Effector memory CD8-positive, alpha-beta T cell (primary cell): Measurements from ENCODE around the gene FITM2.

Experiments used
- ATAC-seq: fragments of 150-1000 bp; cut with Tn5 transposase; replicated peaks from 2 replicates; pipeline ENCODE4 v1.10.0; 2021; ENCODE audit warnings: mild to moderate bottlenecking, moderate library complexity
- DNase-seq, 3 experiments: peaks; one replicate each; pipeline ENCODE4 v3.0.0; 2021
- H3K27ac Mint-ChIP-seq, 2 donors: one replicate each; pipeline ENCODE4 v1.8.0; 2022; ENCODE audit warnings: mild to moderate bottlenecking in 2 of 2, mixed read lengths in 2 of 2, moderate library complexity in 2 of 2
- H3K27me3 Mint-ChIP-seq, 2 donors: one replicate each; pipeline ENCODE4 v1.8.0; 2022; ENCODE audit warnings: mixed read lengths in 2 of 2
- H3K36me3 Mint-ChIP-seq: one replicate; pipeline ENCODE4 v1.8.0; 2022; ENCODE audit warnings: mild to moderate bottlenecking, moderate library complexity, mixed read lengths; ENCODE audit not compliant: insufficient read depth
- H3K4me1 Mint-ChIP-seq, 2 donors: one replicate each; pipeline ENCODE4 v1.8.0; 2022; ENCODE audit warnings: low read depth in 2 of 2, mixed read lengths in 2 of 2
- H3K4me3 Mint-ChIP-seq, 2 donors: one replicate each; pipeline ENCODE4 v1.8.0; 2022; ENCODE audit warnings: mild to moderate bottlenecking in 2 of 2, mixed read lengths in 2 of 2, moderate library complexity in 2 of 2
- H3K9me3 Mint-ChIP-seq, 2 donors: one replicate each; pipeline ENCODE4 v1.8.0; 2022; ENCODE audit warnings: mixed read lengths in 2 of 2

FITM2 gene

GRCh38 chr20:44287272-44288097, 23.5 kb downstream of the FITM2 start:
- DNase-seq (no peak), ATAC-seq (no peak)
- Mint-ChIP-seq H3K27me3 (no peaks in the 10 kb centered on the region), H3K9me3 (no peaks in the 10 kb centered on the region), H3K4me1 (peaks cover 0 to 3% of the 10 kb centered on the region in 2 donors), H3K27ac (no peak overlapping the region), H3K36me3 (no peaks in the 10 kb centered on the region), H3K4me3 (no peak overlapping the region)

- Mint-ChIP-seq H3K9me3 (no peaks in the 10 kb centered on the region), H3K27me3 (no peaks in the 10 kb centered on the region), H3K4me1 (peaks cover 3% of the 10 kb centered on the region in 2 donors), H3K4me3 (no peak overlapping the region), H3K36me3 (no peaks in the 10 kb centered on the region), H3K27ac (no peak overlapping the region)
- DNase-seq (no peak), ATAC-seq (no peak)
Observed at GRCh38 chr20:44284032-44284431, 27.0 kb downstream of the FITM2 start.

- no peaks in the 10 kb centered on the region for H3K27me3 Mint-ChIP-seq
- H3K9me3 Mint-ChIP-seq: no peaks in the 10 kb centered on the region
- no peaks in the 10 kb centered on the region for H3K36me3 Mint-ChIP-seq
- H3K4me1 Mint-ChIP-seq: peaks cover 3 to 4% of the 10 kb centered on the region in 2 donors
- no peak for ATAC-seq
- no peak overlapping the region for H3K4me3 Mint-ChIP-seq
- DNase-seq: no peak
- H3K27ac Mint-ChIP-seq: no peak overlapping the region
Observed at GRCh38 chr20:44282192-44282591, 28.8 kb downstream of the FITM2 start.

GRCh38 chr20:44280387-44280786, 30.6 kb downstream of the FITM2 start:
- H3K36me3 Mint-ChIP-seq: no peaks in the 10 kb centered on the region
- H3K4me1 Mint-ChIP-seq: peaks cover 3 to 6% of the 10 kb centered on the region in 2 donors
- no peak overlapping the region for H3K4me3 Mint-ChIP-seq
- no peak overlapping the region for H3K27ac Mint-ChIP-seq
- no peak for DNase-seq
- no peaks in the 10 kb centered on the region for H3K27me3 Mint-ChIP-seq
- no peaks in the 10 kb centered on the region for H3K9me3 Mint-ChIP-seq
- no peak for ATAC-seq

GRCh38 chr20:44279228-44279627, 31.8 kb downstream of the FITM2 start:
- DNase-seq: no peak
- Mint-ChIP-seq H3K27me3 (no peaks in the 10 kb centered on the region), H3K9me3 (no peaks in the 10 kb centered on the region), H3K36me3 (no peaks in the 10 kb centered on the region), H3K27ac (no peak overlapping the region), H3K4me3 (no peak overlapping the region), H3K4me1 (peaks cover 3 to 6% of the 10 kb centered on the region in 2 donors)
- ATAC-seq: no peak

GRCh38 chr20:44274303-44275017, 36.5 kb downstream of the FITM2 start:
- no peak overlapping the region for H3K4me3 Mint-ChIP-seq
- DNase-seq: no peak
- peaks cover 0 to 3% of the 10 kb centered on the region in 2 donors for H3K4me1 Mint-ChIP-seq
- no peaks in the 10 kb centered on the region for H3K9me3 Mint-ChIP-seq
- H3K36me3 Mint-ChIP-seq: no peaks in the 10 kb centered on the region
- H3K27ac Mint-ChIP-seq: no peak overlapping the region
- H3K27me3 Mint-ChIP-seq: no peaks in the 10 kb centered on the region
- ATAC-seq: no peak

- no peaks in the 10 kb centered on the region for H3K9me3 Mint-ChIP-seq
Observed at GRCh38 chr20:44273231-44274215, 37.5 kb downstream of the FITM2 start.

GRCh38 chr20:44271915-44272663, 38.9 kb downstream of the FITM2 start:
- no peak overlapping the region for H3K27ac Mint-ChIP-seq
- H3K27me3 Mint-ChIP-seq: no peaks in the 10 kb centered on the region
- DNase-seq (no peak), ATAC-seq (no peak)
- no peak overlapping the region for H3K4me3 Mint-ChIP-seq
- H3K36me3 Mint-ChIP-seq: peaks cover 3% of the 10 kb centered on the region
- no peaks in the 10 kb centered on the region for H3K9me3 Mint-ChIP-seq
- peaks cover 0 to 3% of the 10 kb centered on the region in 2 donors for H3K4me1 Mint-ChIP-seq

More at GRCh38 chr20:44273231-44274215, 37.5 kb downstream of the FITM2 start:
- peaks cover 0 to 3% of the 10 kb centered on the region in 2 donors for H3K4me1 Mint-ChIP-seq
- H3K27me3 Mint-ChIP-seq: no peaks in the 10 kb centered on the region
- H3K27ac Mint-ChIP-seq: no peak overlapping the region
- ATAC-seq (no peak), DNase-seq (no peak)
- H3K4me3 Mint-ChIP-seq: no peak overlapping the region
- H3K36me3 Mint-ChIP-seq: peaks cover under 1% of the 10 kb centered on the region

GRCh38 chr20:44268802-44269201, 42.2 kb downstream of the FITM2 start:
- H3K9me3 Mint-ChIP-seq: no peaks in the 10 kb centered on the region

GRCh38 chr20:44264287-44264686, 46.7 kb downstream of the FITM2 start:
- no peak overlapping the region for H3K4me3 Mint-ChIP-seq
- no peak for DNase-seq
- no peak for ATAC-seq
- no peak overlapping the region for H3K27ac Mint-ChIP-seq
- H3K27me3 Mint-ChIP-seq: no peaks in the 10 kb centered on the region
- H3K9me3 Mint-ChIP-seq: no peaks in the 10 kb centered on the region
- H3K4me1 Mint-ChIP-seq: peaks cover 3 to 5% of the 10 kb centered on the region in 2 donors
- peaks cover 6% of the 10 kb centered on the region for H3K36me3 Mint-ChIP-seq

More at GRCh38 chr20:44268802-44269201, 42.2 kb downstream of the FITM2 start:
- Mint-ChIP-seq H3K27ac (no peak overlapping the region), H3K4me1 (peaks cover 0 to 3% of the 10 kb centered on the region in 2 donors), H3K36me3 (peaks cover 3% of the 10 kb centered on the region), H3K27me3 (no peaks in the 10 kb centered on the region), H3K4me3 (no peak overlapping the region)
- ATAC-seq (no peak), DNase-seq (no peak)

GRCh38 chr20:44258226-44258890, 52.6 kb downstream of the FITM2 start:
- Mint-ChIP-seq H3K9me3 (no peaks in the 10 kb centered on the region), H3K27me3 (no peaks in the 10 kb centered on the region), H3K4me1 (peaks cover 0 to 5% of the 10 kb centered on the region in 2 donors), H3K4me3 (no peak overlapping the region), H3K36me3 (peaks cover 3% of the 10 kb centered on the region), H3K27ac (no peak overlapping the region)
- DNase-seq (no peak), ATAC-seq (no peak)

GRCh38 chr20:44256961-44257360, 54.0 kb downstream of the FITM2 start:
- Mint-ChIP-seq H3K36me3 (peaks cover 3% of the 10 kb centered on the region), H3K27me3 (no peaks in the 10 kb centered on the region), H3K27ac (no peak overlapping the region), H3K4me1 (peaks cover 0 to 5% of the 10 kb centered on the region in 2 donors), H3K4me3 (no peak overlapping the region), H3K9me3 (no peaks in the 10 kb centered on the region)
- DNase-seq (no peak), ATAC-seq (no peak)
